GM23338 (cell line): ENCODE results near the gene VEGFD. TPM values are rescaled to one million over a fixed set of nuclear protein-coding genes. Genes with fewer than 3 reads are reported as not detected.

Experiments used
- ATAC-seq: fragments of 200-7000 bp; cut with Tn5 transposase; 3 replicates; pipeline ENCODE4 v1.9.1; 2020
- DNase-seq: peaks from one replicate; pipeline ENCODE4 v3.0.0-alpha.2; 2015; ENCODE audit warnings: low spot score
- H2AFZ ChIP-seq: fragments of 200-600 bp; sonication (generic); 2 replicates; pipeline ENCODE4 v1.8.0; 2016; ENCODE audit warnings: antibody characterized with exemption, mild to moderate bottlenecking, moderate library complexity
- H3F3A ChIP-seq: fragments of 200-600 bp; sonication (generic); replicated peaks from 2 replicates; pipeline ENCODE4 v1.8.0; 2017; ENCODE audit warnings: antibody characterized with exemption, mixed run types, low read depth
- H3K27ac ChIP-seq: fragments of 200-600 bp; sonication (generic); 2 replicates; pipeline ENCODE4 v1.6.1; 2016; ENCODE audit warnings: low read depth
- H3K27me3 ChIP-seq: fragments of 200-600 bp; sonication (generic); 2 replicates; pipeline ENCODE4 v1.8.0; 2016; ENCODE audit warnings: mild to moderate bottlenecking, mixed run types, moderate library complexity; ENCODE audit not compliant: insufficient read depth
- H3K36me3 ChIP-seq: fragments of 200-600 bp; sonication (generic); 2 replicates; pipeline ENCODE4 v1.8.0; 2016; ENCODE audit warnings: mild to moderate bottlenecking; ENCODE audit not compliant: insufficient read depth
- H3K4me1 ChIP-seq: fragments of 200-600 bp; sonication (generic); 2 replicates; pipeline ENCODE4 v1.8.0; 2016; ENCODE audit warnings: mild to moderate bottlenecking, moderate library complexity; ENCODE audit not compliant: insufficient read depth
- H3K4me2 ChIP-seq: fragments of 200-600 bp; sonication (generic); 2 replicates; pipeline ENCODE4 v1.7.1; 2017; ENCODE audit warnings: mixed run types
- H3K4me3 ChIP-seq: fragments of 200-600 bp; sonication (generic); 2 replicates; pipeline ENCODE4 v1.6.1; 2016; ENCODE audit warnings: mixed run types
- H3K79me2 ChIP-seq: fragments of 200-600 bp; sonication (generic); replicated peaks from 2 replicates; pipeline ENCODE4 v1.8.0; 2017; ENCODE audit warnings: mild to moderate bottlenecking; ENCODE audit not compliant: insufficient read depth
- H3K9me2 ChIP-seq: fragments of 200-600 bp; sonication (generic); 2 replicates; pipeline ENCODE4 v1.8.0; 2017; ENCODE audit not compliant: insufficient read depth
- H4K20me1 ChIP-seq: fragments of 200-600 bp; sonication (generic); replicated peaks from 2 replicates; pipeline ENCODE4 v1.8.0; 2017; ENCODE audit warnings: mild to moderate bottlenecking; ENCODE audit not compliant: insufficient read depth
- H3K27ac Mint-ChIP-seq: 2 replicates; pipeline ENCODE4 v1.8.0; 2020; ENCODE audit warnings: inconsistent platforms, mild to moderate bottlenecking, moderate library complexity, mixed read lengths
- H3K27me3 Mint-ChIP-seq: 3 replicates; pipeline ENCODE4 v1.8.0; 2022; ENCODE audit warnings: low read depth, mild to moderate bottlenecking, moderate library complexity, mixed read lengths, inconsistent platforms; ENCODE audit not compliant: insufficient read depth, poor library complexity
- H3K36me3 Mint-ChIP-seq: 3 replicates; pipeline ENCODE4 v1.8.0; 2021; ENCODE audit warnings: low read depth, mild to moderate bottlenecking, inconsistent platforms, moderate library complexity, mixed read lengths
- H3K4me1 Mint-ChIP-seq: 3 replicates; pipeline ENCODE4 v1.8.0; 2020; ENCODE audit warnings: mild to moderate bottlenecking, inconsistent platforms, mixed read lengths
- H3K4me3 Mint-ChIP-seq: 3 replicates; pipeline ENCODE4 v1.8.0; 2021; ENCODE audit warnings: moderate library complexity, mild to moderate bottlenecking, inconsistent platforms, mixed read lengths
- H3K9me3 Mint-ChIP-seq: 3 replicates; pipeline ENCODE4 v1.8.0; 2020; ENCODE audit warnings: moderate library complexity, mild to moderate bottlenecking, inconsistent platforms, mixed read lengths
- CREB1 ChIP-seq: fragments of 250-450 bp; sonication (Bioruptor Pico); IDR thresholded peaks from 2 replicates; pipeline ENCODE4 v1.5.0; 2020; ENCODE audit warnings: low read depth, mild to moderate bottlenecking, moderate library complexity
- EZH2 ChIP-seq: fragments of 200-600 bp; sonication (generic); IDR thresholded peaks from one replicate; pipeline ENCODE4 v1.8.0; 2017; ENCODE audit warnings: antibody characterized with exemption, mild to moderate bottlenecking, low read depth; ENCODE audit not compliant: unreplicated experiment
- EZH2phosphoT487 ChIP-seq: fragments of 200-600 bp; sonication (generic); IDR thresholded peaks from one replicate; pipeline ENCODE4 v1.8.1; 2018; ENCODE audit warnings: antibody characterized with exemption; ENCODE audit not compliant: unreplicated experiment
- JUNB ChIP-seq: IDR thresholded peaks from one replicate; pipeline ENCODE4 v1.6.1; 2016; ENCODE audit warnings: antibody characterized with exemption; ENCODE audit not compliant: unreplicated experiment
- NANOG ChIP-seq: IDR thresholded peaks from 2 replicates; pipeline ENCODE4 v1.6.1; 2016; ENCODE audit warnings: antibody characterized with exemption, borderline replicate concordance
- POLR2AphosphoS5 ChIP-seq: IDR thresholded peaks from 2 replicates; pipeline ENCODE4 v1.6.1; 2016; ENCODE audit warnings: antibody characterized with exemption, low read depth
- STAT1 ChIP-seq: IDR thresholded peaks from one replicate; pipeline ENCODE4 v1.6.1; 2016; ENCODE audit warnings: antibody characterized with exemption; ENCODE audit not compliant: unreplicated experiment
- ZNF114 ChIP-seq: fragments of 250-450 bp; sonication (Bioruptor Pico); IDR thresholded peaks from 2 replicates; pipeline ENCODE4 v1.5.0; 2020; ENCODE audit warnings: mild to moderate bottlenecking, moderate library complexity
- ZNF331 ChIP-seq: fragments of 250-450 bp; sonication (Bioruptor Pico); IDR thresholded peaks from 2 replicates; pipeline ENCODE4 v1.5.0; 2020; ENCODE audit warnings: low read depth, mild to moderate bottlenecking, moderate library complexity
- polyA plus RNA-seq: library from polyadenylated mRNA; unstranded; fragments of >200 nt; fragmentation: Nextera tagmentation; extraction: Ambion mirVana; gene quantifications from 2 replicates; pipeline ENCODE4 v1.2.1, GENCODE V29; 2016
- total RNA-seq: library from RNA; depleted of rRNA; stranded (reverse); fragments of >200 nt; shearing (Covaris generic); gene quantifications from 2 replicates; pipeline ENCODE4 v1.2.3, GENCODE V29; 2014
- TF ChIP-seq, protein P1 (sequence below): IDR thresholded peaks from one replicate; pipeline ENCODE4 v1.6.1; 2018; ENCODE audit warnings: antibody characterized with exemption; ENCODE audit not compliant: unreplicated experiment
- TF ChIP-seq, protein P2 (sequence below): fragments of 250-450 bp; sonication (Bioruptor Pico); IDR thresholded peaks from 2 replicates; pipeline ENCODE4 v1.5.0; 2020; ENCODE audit warnings: mild to moderate bottlenecking, moderate library complexity
- TF ChIP-seq, protein P3 (sequence below), 2 experiments: fragments of 200-600 bp in 1 of 2; sonication (generic) in 1 of 2; conservative IDR thresholded peaks; 2 replicates each; pipeline versions ENCODE4 v1.5.1 to v1.6.1; 2016 to 2017; ENCODE audit warnings: antibody characterized with exemption in 2 of 2, low read depth in 2 of 2, mild to moderate bottlenecking in 2 of 2, moderate library complexity in 1 of 2
- TF ChIP-seq, protein P4 (sequence below): IDR thresholded peaks from 2 replicates; pipeline ENCODE4 v1.6.1; 2016; ENCODE audit warnings: antibody characterized with exemption

Gene VEGFD
- total and polyA plus RNA-seq, 2 experiments from 2014 or later, result 0.13 TPM; not detected in 1

DNA sequence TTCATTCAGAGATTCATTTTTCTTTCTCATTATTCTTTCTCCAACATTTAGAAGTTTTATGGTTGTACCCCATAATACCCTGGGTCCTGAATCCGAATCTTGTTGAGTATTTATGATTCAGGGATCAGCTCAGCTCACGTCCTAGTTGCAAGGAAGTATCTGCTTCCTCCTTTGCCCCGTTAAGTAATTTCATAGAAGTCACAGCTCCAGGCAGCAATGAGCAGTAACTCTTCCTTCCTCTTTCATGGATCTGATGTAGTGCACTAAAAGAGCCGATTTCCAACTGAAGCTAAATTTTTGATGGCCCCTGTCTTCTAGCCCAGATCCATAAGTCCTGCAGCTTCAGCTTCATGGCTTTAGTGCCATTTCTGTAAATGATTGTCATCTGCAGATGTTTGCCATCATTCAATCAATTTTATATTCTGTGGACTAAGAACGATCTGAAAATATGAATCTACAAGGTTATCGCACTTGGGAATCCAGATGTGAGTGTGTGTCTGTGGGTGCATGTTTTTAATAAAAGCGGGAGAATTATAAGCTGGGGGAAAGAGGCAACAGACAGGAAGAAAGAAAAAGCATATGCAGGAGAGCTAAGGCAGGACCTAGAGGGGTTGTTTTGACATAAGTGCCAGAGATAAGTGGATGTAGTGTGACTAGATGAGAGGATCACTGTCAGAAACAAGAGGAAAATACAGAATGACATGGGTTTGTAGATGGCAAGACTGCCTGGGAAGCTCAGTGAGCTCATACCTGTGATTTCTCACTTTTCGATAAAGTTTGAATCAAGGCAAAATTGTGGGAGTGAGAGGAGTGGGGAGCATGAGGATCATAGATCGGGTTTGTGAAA lies 17.5 kb downstream of the VEGFD start:
- H3K4me3 Mint-ChIP-seq, result no peak overlapping the region
- Histone ChIP-seq H3K27ac (no peak overlapping the region), H3K4me3 (no peak overlapping the region), H3F3A (no peaks in the 10 kb centered on the region), H3K9me2 (no peaks in the 10 kb centered on the region), H3K27me3 (no peaks in the 10 kb centered on the region), H2AFZ (no peak overlapping the region), H3K4me1 (no peaks in the 10 kb centered on the region), H3K79me2 (no peaks in the 10 kb centered on the region), H4K20me1 (no peaks in the 10 kb centered on the region), H3K36me3 (no peaks in the 10 kb centered on the region), H3K4me2 (no peak overlapping the region)
- H3K4me1 Mint-ChIP-seq, result peaks cover 6% of the 10 kb centered on the region; the same call in 2 of the 3 replicates
- TF ChIP-seq POLR2AphosphoS5 (no peak), STAT1 (no peak), CREB1 (CRISPR knock-in tag) (no peak), EZH2 (no peak), JUNB (no peak), NANOG (no peak), ZNF114 (CRISPR knock-in tag) (no peak), EZH2phosphoT487 (no peak), ZNF331 (CRISPR knock-in tag) (no peak)
- TF ChIP-seq, protein P1, sequence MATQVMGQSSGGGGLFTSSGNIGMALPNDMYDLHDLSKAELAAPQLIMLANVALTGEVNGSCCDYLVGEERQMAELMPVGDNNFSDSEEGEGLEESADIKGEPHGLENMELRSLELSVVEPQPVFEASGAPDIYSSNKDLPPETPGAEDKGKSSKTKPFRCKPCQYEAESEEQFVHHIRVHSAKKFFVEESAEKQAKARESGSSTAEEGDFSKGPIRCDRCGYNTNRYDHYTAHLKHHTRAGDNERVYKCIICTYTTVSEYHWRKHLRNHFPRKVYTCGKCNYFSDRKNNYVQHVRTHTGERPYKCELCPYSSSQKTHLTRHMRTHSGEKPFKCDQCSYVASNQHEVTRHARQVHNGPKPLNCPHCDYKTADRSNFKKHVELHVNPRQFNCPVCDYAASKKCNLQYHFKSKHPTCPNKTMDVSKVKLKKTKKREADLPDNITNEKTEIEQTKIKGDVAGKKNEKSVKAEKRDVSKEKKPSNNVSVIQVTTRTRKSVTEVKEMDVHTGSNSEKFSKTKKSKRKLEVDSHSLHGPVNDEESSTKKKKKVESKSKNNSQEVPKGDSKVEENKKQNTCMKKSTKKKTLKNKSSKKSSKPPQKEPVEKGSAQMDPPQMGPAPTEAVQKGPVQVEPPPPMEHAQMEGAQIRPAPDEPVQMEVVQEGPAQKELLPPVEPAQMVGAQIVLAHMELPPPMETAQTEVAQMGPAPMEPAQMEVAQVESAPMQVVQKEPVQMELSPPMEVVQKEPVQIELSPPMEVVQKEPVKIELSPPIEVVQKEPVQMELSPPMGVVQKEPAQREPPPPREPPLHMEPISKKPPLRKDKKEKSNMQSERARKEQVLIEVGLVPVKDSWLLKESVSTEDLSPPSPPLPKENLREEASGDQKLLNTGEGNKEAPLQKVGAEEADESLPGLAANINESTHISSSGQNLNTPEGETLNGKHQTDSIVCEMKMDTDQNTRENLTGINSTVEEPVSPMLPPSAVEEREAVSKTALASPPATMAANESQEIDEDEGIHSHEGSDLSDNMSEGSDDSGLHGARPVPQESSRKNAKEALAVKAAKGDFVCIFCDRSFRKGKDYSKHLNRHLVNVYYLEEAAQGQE, result no peak
- TF ChIP-seq, protein P2, sequence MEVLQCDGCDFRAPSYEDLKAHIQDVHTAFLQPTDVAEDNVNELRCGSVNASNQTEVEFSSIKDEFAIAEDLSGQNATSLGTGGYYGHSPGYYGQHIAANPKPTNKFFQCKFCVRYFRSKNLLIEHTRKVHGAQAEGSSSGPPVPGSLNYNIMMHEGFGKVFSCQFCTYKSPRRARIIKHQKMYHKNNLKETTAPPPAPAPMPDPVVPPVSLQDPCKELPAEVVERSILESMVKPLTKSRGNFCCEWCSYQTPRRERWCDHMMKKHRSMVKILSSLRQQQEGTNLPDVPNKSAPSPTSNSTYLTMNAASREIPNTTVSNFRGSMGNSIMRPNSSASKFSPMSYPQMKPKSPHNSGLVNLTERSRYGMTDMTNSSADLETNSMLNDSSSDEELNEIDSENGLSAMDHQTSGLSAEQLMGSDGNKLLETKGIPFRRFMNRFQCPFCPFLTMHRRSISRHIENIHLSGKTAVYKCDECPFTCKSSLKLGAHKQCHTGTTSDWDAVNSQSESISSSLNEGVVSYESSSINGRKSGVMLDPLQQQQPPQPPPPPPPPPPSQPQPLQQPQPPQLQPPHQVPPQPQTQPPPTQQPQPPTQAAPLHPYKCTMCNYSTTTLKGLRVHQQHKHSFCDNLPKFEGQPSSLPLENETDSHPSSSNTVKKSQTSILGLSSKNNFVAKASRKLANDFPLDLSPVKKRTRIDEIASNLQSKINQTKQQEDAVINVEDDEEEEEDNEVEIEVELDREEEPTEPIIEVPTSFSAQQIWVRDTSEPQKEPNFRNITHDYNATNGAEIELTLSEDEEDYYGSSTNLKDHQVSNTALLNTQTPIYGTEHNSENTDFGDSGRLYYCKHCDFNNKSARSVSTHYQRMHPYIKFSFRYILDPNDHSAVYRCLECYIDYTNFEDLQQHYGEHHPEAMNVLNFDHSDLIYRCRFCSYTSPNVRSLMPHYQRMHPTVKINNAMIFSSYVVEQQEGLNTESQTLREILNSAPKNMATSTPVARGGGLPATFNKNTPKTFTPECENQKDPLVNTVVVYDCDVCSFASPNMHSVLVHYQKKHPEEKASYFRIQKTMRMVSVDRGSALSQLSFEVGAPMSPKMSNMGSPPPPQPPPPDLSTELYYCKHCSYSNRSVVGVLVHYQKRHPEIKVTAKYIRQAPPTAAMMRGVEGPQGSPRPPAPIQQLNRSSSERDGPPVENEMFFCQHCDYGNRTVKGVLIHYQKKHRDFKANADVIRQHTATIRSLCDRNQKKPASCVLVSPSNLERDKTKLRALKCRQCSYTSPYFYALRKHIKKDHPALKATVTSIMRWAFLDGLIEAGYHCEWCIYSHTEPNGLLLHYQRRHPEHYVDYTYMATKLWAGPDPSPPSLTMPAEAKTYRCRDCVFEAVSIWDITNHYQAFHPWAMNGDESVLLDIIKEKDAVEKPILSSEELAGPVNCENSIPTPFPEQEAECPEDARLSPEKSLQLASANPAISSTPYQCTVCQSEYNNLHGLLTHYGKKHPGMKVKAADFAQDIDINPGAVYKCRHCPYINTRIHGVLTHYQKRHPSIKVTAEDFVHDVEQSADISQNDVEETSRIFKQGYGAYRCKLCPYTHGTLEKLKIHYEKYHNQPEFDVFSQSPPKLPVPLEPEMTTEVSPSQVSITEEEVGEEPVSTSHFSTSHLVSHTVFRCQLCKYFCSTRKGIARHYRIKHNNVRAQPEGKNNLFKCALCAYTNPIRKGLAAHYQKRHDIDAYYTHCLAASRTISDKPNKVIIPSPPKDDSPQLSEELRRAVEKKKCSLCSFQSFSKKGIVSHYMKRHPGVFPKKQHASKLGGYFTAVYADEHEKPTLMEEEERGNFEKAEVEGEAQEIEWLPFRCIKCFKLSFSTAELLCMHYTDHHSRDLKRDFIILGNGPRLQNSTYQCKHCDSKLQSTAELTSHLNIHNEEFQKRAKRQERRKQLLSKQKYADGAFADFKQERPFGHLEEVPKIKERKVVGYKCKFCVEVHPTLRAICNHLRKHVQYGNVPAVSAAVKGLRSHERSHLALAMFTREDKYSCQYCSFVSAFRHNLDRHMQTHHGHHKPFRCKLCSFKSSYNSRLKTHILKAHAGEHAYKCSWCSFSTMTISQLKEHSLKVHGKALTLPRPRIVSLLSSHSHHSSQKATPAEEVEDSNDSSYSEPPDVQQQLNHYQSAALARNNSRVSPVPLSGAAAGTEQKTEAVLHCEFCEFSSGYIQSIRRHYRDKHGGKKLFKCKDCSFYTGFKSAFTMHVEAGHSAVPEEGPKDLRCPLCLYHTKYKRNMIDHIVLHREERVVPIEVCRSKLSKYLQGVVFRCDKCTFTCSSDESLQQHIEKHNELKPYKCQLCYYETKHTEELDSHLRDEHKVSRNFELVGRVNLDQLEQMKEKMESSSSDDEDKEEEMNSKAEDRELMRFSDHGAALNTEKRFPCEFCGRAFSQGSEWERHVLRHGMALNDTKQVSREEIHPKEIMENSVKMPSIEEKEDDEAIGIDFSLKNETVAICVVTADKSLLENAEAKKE (CRISPR knock-in tag), result no peak
- TF ChIP-seq, protein P3, sequence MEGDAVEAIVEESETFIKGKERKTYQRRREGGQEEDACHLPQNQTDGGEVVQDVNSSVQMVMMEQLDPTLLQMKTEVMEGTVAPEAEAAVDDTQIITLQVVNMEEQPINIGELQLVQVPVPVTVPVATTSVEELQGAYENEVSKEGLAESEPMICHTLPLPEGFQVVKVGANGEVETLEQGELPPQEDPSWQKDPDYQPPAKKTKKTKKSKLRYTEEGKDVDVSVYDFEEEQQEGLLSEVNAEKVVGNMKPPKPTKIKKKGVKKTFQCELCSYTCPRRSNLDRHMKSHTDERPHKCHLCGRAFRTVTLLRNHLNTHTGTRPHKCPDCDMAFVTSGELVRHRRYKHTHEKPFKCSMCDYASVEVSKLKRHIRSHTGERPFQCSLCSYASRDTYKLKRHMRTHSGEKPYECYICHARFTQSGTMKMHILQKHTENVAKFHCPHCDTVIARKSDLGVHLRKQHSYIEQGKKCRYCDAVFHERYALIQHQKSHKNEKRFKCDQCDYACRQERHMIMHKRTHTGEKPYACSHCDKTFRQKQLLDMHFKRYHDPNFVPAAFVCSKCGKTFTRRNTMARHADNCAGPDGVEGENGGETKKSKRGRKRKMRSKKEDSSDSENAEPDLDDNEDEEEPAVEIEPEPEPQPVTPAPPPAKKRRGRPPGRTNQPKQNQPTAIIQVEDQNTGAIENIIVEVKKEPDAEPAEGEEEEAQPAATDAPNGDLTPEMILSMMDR (conservative IDR thresholded peaks at IDR 0.05; ENCODE audit: low read depth in 2 of 2), result no peak
- TF ChIP-seq, protein P4, sequence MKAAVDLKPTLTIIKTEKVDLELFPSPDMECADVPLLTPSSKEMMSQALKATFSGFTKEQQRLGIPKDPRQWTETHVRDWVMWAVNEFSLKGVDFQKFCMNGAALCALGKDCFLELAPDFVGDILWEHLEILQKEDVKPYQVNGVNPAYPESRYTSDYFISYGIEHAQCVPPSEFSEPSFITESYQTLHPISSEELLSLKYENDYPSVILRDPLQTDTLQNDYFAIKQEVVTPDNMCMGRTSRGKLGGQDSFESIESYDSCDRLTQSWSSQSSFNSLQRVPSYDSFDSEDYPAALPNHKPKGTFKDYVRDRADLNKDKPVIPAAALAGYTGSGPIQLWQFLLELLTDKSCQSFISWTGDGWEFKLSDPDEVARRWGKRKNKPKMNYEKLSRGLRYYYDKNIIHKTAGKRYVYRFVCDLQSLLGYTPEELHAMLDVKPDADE, result no peak
- ATAC-seq (no peak), DNase-seq (no peak)
- no peaks in the 10 kb centered on the region for H3K36me3 Mint-ChIP-seq
- H3K27ac Mint-ChIP-seq, result no peak overlapping the region
- H3K27me3 Mint-ChIP-seq, result peaks cover 4% of the 10 kb centered on the region
- no peaks in the 10 kb centered on the region for H3K9me3 Mint-ChIP-seq
